Bronchial epithelial cell (primary cell): ENCODE data around the gene GIMD1. TPM values are rescaled to one million over a fixed set of nuclear protein-coding genes. Genes with fewer than 3 reads are reported as not detected.

Source experiments
- DNase-seq: peaks from one replicate; pipeline ENCODE4 v3.0.0-alpha.2; 2010; ENCODE audit warnings: low read depth
- FAIRE-seq: peaks from 2 replicates; lab custom pipeline; 2011; peaks lifted over from hg19 to GRCh38; lab: Jason Lieb, UNC
- H3K27me3 ChIP-seq: 2 replicates; pipeline ENCODE4 v1.5.1; 2011; ENCODE audit warnings: low read length; ENCODE audit not compliant: control insufficient read depth, insufficient read depth
- H3K36me3 ChIP-seq: 2 replicates; pipeline ENCODE4 v1.5.1; 2011; ENCODE audit warnings: low read length; ENCODE audit not compliant: control insufficient read depth, insufficient read depth
- H3K4me3 ChIP-seq: 2 replicates; pipeline ENCODE4 v1.5.1; 2011; ENCODE audit warnings: mild to moderate bottlenecking, low read depth, low read length, control low read depth
- CTCF ChIP-seq: IDR thresholded peaks from 2 replicates; pipeline ENCODE4 v1.5.1; 2011; ENCODE audit warnings: mild to moderate bottlenecking, moderate library complexity, low read length, control low read depth, inconsistent platforms; ENCODE audit not compliant: insufficient read depth, severe bottlenecking
- total RNA-seq: library from RNA; depleted of rRNA; stranded (reverse); fragments of >200 nt; gene quantifications from 2 replicates; pipeline ENCODE4 v1.2.1, GENCODE V29; 2014

GIMD1 gene
- total RNA-seq, 1 donor from 2014 or later, result not detected

- no peaks in the 10 kb centered on the region for H3K27me3 ChIP-seq
- no peak for TF ChIP-seq CTCF
- H3K4me3 ChIP-seq, result no peak overlapping the region
- DNase-seq (no peak), FAIRE-seq (no peak)
- no peaks in the 10 kb centered on the region for H3K36me3 ChIP-seq
Measured at GRCh38 chr4:106362086-106362825, 6.3 kb downstream of the GIMD1 start.

GRCh38 chr4:106358899-106359298 is 9.7 kb downstream of the GIMD1 start:
- DNase-seq (peak; percentile 56), FAIRE-seq (no peak)
- no peaks in the 10 kb centered on the region for H3K36me3 ChIP-seq
- TF ChIP-seq CTCF, result no peak
- no peaks in the 10 kb centered on the region for H3K27me3 ChIP-seq
- H3K4me3 ChIP-seq, result no peak overlapping the region

- no peak for FAIRE-seq
- H3K27me3 ChIP-seq, result no peaks in the 10 kb centered on the region
- no peak for DNase-seq
- no peak for TF ChIP-seq CTCF
- H3K36me3 ChIP-seq, result no peaks in the 10 kb centered on the region
- H3K4me3 ChIP-seq, result no peak overlapping the region
Measured at GRCh38 chr4:106355193-106355592, 13.4 kb downstream of the GIMD1 start.

DNA sequence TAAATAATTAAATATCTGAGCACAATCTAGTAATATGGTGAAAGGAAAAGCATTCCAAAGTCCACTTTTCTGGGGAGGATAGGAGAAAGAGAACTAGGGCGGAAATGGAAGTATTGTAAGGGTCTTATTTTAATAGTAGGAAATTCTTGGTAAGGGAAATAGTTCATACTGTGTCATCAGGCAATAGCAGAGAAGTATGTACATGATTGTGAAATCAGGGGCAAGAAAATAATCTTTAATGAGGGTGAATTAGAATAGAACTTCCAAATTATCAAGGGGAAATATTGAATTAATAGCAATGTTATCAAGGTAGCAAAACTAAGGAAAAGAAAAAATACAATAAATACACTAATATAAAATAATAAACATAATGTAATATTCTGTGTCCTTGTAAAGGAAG is 14.8 kb downstream of the GIMD1 start:
- no peak for DNase-seq
- Histone ChIP-seq H3K4me3 (no peak overlapping the region), H3K27me3 (no peaks in the 10 kb centered on the region), H3K36me3 (no peaks in the 10 kb centered on the region)
- no peak for FAIRE-seq
- no peak for TF ChIP-seq CTCF

GRCh38 chr4:106351016-106351415 is 17.6 kb downstream of the GIMD1 start:
- Histone ChIP-seq H3K36me3 (peaks cover 3% of the 10 kb centered on the region), H3K27me3 (no peaks in the 10 kb centered on the region), H3K4me3 (no peak overlapping the region)
- peak; percentile 67 for DNase-seq
- TF ChIP-seq CTCF, result no peak
- FAIRE-seq, result no peak

DNA sequence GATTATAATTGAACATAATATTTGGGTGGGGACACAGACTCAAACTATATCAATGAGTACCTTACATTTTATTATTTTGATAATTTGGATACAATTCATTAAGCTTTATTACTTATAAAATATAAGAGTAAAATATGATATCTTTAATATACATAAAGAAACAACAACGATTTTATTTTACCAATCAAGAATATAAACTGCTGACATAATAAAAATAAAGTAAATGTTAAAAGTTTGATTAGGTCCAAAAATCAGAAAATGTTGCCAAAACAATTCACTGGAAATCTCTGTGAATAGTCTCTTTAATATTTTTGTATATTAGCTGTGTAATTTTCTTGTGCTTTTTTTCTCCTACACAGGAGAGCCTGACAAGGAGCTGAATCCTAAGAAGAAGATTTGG is 21.4 kb downstream of the GIMD1 start:
- DNase-seq (no peak), FAIRE-seq (no peak)
- Histone ChIP-seq H3K36me3 (peaks cover 3% of the 10 kb centered on the region), H3K27me3 (no peaks in the 10 kb centered on the region), H3K4me3 (no peak overlapping the region)
- no peak for TF ChIP-seq CTCF
